WTC11 (cell line): ENCODE measurements around the gene MAML2. TPM values are rescaled to one million over a fixed set of nuclear protein-coding genes. Genes with fewer than 3 reads are reported as not detected.

Experiments
- ATAC-seq: fragments of 200-7000 bp; cut with Tn5 transposase; 2 replicates; pipeline ENCODE4 v1.10.0; 2021; ENCODE audit warnings: mild to moderate bottlenecking, moderate library complexity
- CTCF ChIA-PET: fragments of 300-600 bp; sonication (Branson Sonifier 250); formaldehyde crosslinking; loops from one replicate; lab custom pipeline; 2021; ENCODE audit warnings: antibody characterized with exemption; lab: Charles Lee
- POLR2A ChIA-PET: fragments of 350-600 bp; sonication (Branson Sonifier 250); formaldehyde crosslinking; loops from one replicate; lab custom pipeline; 2021; ENCODE audit warnings: antibody characterized with exemption; lab: Charles Lee
- DNase-seq: peaks from one replicate; pipeline ENCODE4 v3.0.0; 2021; ENCODE audit warnings: low spot score
- H3K27ac Mint-ChIP-seq: 2 replicates; pipeline ENCODE4 v1.8.0; 2021; ENCODE audit warnings: mixed read lengths
- H3K27me3 Mint-ChIP-seq: 2 replicates; pipeline ENCODE4 v1.8.0; 2021; ENCODE audit warnings: low read depth, mild to moderate bottlenecking, moderate library complexity, mixed read lengths
- H3K36me3 Mint-ChIP-seq: 2 replicates; pipeline ENCODE4 v1.8.0; 2021; ENCODE audit warnings: mixed read lengths
- H3K4me1 Mint-ChIP-seq: 2 replicates; pipeline ENCODE4 v1.8.0; 2022; ENCODE audit warnings: mixed read lengths
- H3K4me3 Mint-ChIP-seq: 2 replicates; pipeline ENCODE4 v1.8.0; 2021; ENCODE audit warnings: mild to moderate bottlenecking, moderate library complexity, mixed read lengths
- H3K9me3 Mint-ChIP-seq: 2 replicates; pipeline ENCODE4 v1.8.0; 2021; ENCODE audit warnings: mixed read lengths
- ATF1 ChIP-seq: sonication (generic); formaldehyde crosslinking; IDR thresholded peaks from 2 replicates; pipeline ENCODE4 v1.8.1; 2023; ENCODE audit warnings: mild to moderate bottlenecking, moderate library complexity, missing genetic modification reagents
- CREB1 ChIP-seq: sonication (generic); formaldehyde crosslinking; IDR thresholded peaks from 2 replicates; pipeline ENCODE4 v1.8.0; 2023; ENCODE audit warnings: mild to moderate bottlenecking, missing genetic modification reagents
- EMX1 ChIP-seq: fragments of 250-450 bp; sonication (Bioruptor Pico); IDR thresholded peaks from 2 replicates; pipeline ENCODE4 v1.8.0; 2021; ENCODE audit warnings: mild to moderate bottlenecking
- FOXP1 ChIP-seq: sonication (generic); formaldehyde crosslinking; IDR thresholded peaks from 2 replicates; pipeline ENCODE4 v1.8.0; 2022; ENCODE audit warnings: missing genetic modification reagents, mild to moderate bottlenecking, moderate library complexity, borderline replicate concordance
- KAT7 ChIP-seq: sonication (generic); formaldehyde crosslinking; IDR thresholded peaks from 2 replicates; pipeline ENCODE4 v1.8.1; 2023; ENCODE audit warnings: missing genetic modification reagents, mild to moderate bottlenecking, borderline replicate concordance
- NFYB ChIP-seq: sonication (generic); formaldehyde crosslinking; conservative IDR thresholded peaks from 2 replicates; pipeline ENCODE4 v1.8.0; 2022; ENCODE audit warnings: low read depth, missing genetic modification reagents
- SMAD3 ChIP-seq: sonication (generic); formaldehyde crosslinking; IDR thresholded peaks from 2 replicates; pipeline ENCODE4 v1.8.0; 2022; ENCODE audit warnings: missing genetic modification reagents, mild to moderate bottlenecking, borderline replicate concordance
- SMAD4 ChIP-seq: sonication (generic); formaldehyde crosslinking; IDR thresholded peaks from 2 replicates; pipeline ENCODE4 v1.8.0; 2022; ENCODE audit warnings: mild to moderate bottlenecking, missing genetic modification reagents
- TEAD1 ChIP-seq: sonication (generic); formaldehyde crosslinking; IDR thresholded peaks from 2 replicates; pipeline ENCODE4 v1.8.0; 2022; ENCODE audit warnings: mild to moderate bottlenecking, missing genetic modification reagents
- ZNF219 ChIP-seq: sonication (generic); formaldehyde crosslinking; IDR thresholded peaks from 2 replicates; pipeline ENCODE4 v1.8.0; 2023; ENCODE audit warnings: missing genetic modification reagents, mild to moderate bottlenecking, borderline replicate concordance
- ZNF263 ChIP-seq: sonication (generic); formaldehyde crosslinking; IDR thresholded peaks from 2 replicates; pipeline ENCODE4 v1.8.1; 2022; ENCODE audit warnings: low read depth, mild to moderate bottlenecking, moderate library complexity, missing genetic modification reagents
- ZNF396 ChIP-seq: fragments of 250-450 bp; sonication (Bioruptor Pico); IDR thresholded peaks from 2 replicates; pipeline ENCODE4 v1.8.0; 2021; ENCODE audit warnings: mild to moderate bottlenecking, moderate library complexity, borderline replicate concordance
- ZNF671 ChIP-seq: fragments of 250-450 bp; sonication (Bioruptor Pico); IDR thresholded peaks from 2 replicates; pipeline ENCODE4 v1.8.0; 2021; ENCODE audit warnings: mild to moderate bottlenecking
- total RNA-seq: library from RNA; stranded (reverse); gene quantifications from 3 replicates; pipeline ENCODE4 v1.2.3, GENCODE V29; 2021
- TF ChIP-seq, protein P1 (sequence below): sonication (generic); formaldehyde crosslinking; IDR thresholded peaks from 2 replicates; pipeline ENCODE4 v1.8.0; 2023; ENCODE audit warnings: missing genetic modification reagents, mild to moderate bottlenecking, borderline replicate concordance
- TF ChIP-seq, protein P2 (sequence below): fragments of 250-450 bp; sonication (Bioruptor Pico); IDR thresholded peaks from 2 replicates; pipeline ENCODE4 v1.9.0; 2021; ENCODE audit warnings: mild to moderate bottlenecking
- TF ChIP-seq, protein P3 (sequence below): sonication (generic); formaldehyde crosslinking; IDR thresholded peaks from 2 replicates; pipeline ENCODE4 v1.8.0; 2022; ENCODE audit warnings: mild to moderate bottlenecking, missing genetic modification reagents
- TF ChIP-seq, protein P4 (sequence below): sonication (generic); formaldehyde crosslinking; IDR thresholded peaks from 2 replicates; pipeline ENCODE4 v1.8.1; 2023; ENCODE audit warnings: mild to moderate bottlenecking, missing genetic modification reagents, moderate library complexity
- TF ChIP-seq, protein P5 (sequence below): fragments of 200-600 bp; IDR thresholded peaks from 2 replicates; pipeline ENCODE4 v1.8.0; 2022; ENCODE audit warnings: antibody characterized with exemption
- TF ChIP-seq, protein P6 (sequence below): sonication (generic); formaldehyde crosslinking; IDR thresholded peaks from 2 replicates; pipeline ENCODE4 v1.8.0; 2023; ENCODE audit warnings: missing genetic modification reagents
- TF ChIP-seq, protein P7 (sequence below): sonication (generic); formaldehyde crosslinking; IDR thresholded peaks from 2 replicates; pipeline ENCODE4 v1.8.1; 2023; ENCODE audit warnings: mild to moderate bottlenecking, missing genetic modification reagents

Gene MAML2
- total RNA-seq, 1 experiment from 2014 or later: 8.1 TPM

DNA sequence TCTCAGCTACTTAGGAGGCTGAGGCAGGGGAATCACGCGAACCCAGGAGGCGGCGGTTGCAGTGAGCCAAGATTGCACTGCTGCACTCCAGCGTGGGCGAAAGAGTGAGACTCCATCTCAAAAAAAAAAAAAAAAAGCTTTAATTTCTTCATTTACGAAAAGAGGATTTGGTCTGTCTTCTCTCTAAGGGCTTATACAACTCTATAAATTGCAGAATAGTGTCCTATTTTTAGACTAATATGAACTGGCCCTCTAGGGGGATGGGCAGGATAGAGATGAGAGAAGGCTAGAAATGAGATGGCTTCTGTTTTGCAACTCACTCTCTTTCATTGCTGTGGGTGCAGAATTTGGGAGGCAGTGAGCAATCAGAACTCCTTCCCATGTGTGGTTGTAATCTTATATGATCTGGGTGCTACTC lies 11.3 kb downstream of the MAML2 start (continued):
- TF ChIP-seq, protein P1, sequence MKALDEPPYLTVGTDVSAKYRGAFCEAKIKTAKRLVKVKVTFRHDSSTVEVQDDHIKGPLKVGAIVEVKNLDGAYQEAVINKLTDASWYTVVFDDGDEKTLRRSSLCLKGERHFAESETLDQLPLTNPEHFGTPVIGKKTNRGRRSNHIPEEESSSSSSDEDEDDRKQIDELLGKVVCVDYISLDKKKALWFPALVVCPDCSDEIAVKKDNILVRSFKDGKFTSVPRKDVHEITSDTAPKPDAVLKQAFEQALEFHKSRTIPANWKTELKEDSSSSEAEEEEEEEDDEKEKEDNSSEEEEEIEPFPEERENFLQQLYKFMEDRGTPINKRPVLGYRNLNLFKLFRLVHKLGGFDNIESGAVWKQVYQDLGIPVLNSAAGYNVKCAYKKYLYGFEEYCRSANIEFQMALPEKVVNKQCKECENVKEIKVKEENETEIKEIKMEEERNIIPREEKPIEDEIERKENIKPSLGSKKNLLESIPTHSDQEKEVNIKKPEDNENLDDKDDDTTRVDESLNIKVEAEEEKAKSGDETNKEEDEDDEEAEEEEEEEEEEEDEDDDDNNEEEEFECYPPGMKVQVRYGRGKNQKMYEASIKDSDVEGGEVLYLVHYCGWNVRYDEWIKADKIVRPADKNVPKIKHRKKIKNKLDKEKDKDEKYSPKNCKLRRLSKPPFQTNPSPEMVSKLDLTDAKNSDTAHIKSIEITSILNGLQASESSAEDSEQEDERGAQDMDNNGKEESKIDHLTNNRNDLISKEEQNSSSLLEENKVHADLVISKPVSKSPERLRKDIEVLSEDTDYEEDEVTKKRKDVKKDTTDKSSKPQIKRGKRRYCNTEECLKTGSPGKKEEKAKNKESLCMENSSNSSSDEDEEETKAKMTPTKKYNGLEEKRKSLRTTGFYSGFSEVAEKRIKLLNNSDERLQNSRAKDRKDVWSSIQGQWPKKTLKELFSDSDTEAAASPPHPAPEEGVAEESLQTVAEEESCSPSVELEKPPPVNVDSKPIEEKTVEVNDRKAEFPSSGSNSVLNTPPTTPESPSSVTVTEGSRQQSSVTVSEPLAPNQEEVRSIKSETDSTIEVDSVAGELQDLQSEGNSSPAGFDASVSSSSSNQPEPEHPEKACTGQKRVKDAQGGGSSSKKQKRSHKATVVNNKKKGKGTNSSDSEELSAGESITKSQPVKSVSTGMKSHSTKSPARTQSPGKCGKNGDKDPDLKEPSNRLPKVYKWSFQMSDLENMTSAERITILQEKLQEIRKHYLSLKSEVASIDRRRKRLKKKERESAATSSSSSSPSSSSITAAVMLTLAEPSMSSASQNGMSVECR: no peak
- TF ChIP-seq SMAD3 (CRISPR knock-in tag): no peak
- TF ChIP-seq, protein P2, sequence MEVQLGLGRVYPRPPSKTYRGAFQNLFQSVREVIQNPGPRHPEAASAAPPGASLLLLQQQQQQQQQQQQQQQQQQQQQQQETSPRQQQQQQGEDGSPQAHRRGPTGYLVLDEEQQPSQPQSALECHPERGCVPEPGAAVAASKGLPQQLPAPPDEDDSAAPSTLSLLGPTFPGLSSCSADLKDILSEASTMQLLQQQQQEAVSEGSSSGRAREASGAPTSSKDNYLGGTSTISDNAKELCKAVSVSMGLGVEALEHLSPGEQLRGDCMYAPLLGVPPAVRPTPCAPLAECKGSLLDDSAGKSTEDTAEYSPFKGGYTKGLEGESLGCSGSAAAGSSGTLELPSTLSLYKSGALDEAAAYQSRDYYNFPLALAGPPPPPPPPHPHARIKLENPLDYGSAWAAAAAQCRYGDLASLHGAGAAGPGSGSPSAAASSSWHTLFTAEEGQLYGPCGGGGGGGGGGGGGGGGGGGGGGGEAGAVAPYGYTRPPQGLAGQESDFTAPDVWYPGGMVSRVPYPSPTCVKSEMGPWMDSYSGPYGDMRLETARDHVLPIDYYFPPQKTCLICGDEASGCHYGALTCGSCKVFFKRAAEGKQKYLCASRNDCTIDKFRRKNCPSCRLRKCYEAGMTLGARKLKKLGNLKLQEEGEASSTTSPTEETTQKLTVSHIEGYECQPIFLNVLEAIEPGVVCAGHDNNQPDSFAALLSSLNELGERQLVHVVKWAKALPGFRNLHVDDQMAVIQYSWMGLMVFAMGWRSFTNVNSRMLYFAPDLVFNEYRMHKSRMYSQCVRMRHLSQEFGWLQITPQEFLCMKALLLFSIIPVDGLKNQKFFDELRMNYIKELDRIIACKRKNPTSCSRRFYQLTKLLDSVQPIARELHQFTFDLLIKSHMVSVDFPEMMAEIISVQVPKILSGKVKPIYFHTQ (CRISPR knock-in tag): no peak

DNA sequence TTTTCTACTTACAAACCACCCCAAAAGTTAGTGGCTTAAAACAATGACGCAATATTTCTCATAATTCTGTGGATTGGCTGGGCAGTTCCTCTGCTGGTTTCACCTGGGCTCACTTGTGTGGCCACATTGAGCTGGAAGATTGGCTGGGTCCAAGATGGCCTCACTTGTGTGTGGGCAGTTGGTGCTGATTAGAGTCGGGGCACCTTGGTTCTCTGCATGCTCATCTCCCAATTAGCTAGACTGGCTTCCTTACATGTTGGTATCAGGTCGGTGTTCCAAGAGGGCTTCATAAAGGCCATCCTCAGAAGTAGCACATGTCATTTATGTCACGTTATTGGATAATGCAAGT lies 12.5 kb downstream of the MAML2 start:
- no peaks in the 10 kb centered on the region for H3K27me3 Mint-ChIP-seq
- H3K36me3 Mint-ChIP-seq: 0 out of 2 replicates have a peak, but pooled peaks cover 3% of the 10 kb centered on the region
- peaks cover 75% of the 10 kb centered on the region for H3K4me1 Mint-ChIP-seq
- CTCF ChIA-PET: interaction anchor here (1.0 to 3.3 kb wide), 2 partner anchors 9 to 12 kb away, joined by 3 to 37 read pairs; partner anchors contain the start of gene MAML2
- H3K4me3 Mint-ChIP-seq: no peak overlapping the region
- ATAC-seq: no peak
- TF ChIP-seq TEAD1 (CRISPR knock-in tag) (no peak), ZNF671 (CRISPR knock-in tag) (no peak), ATF1 (CRISPR knock-in tag) (no peak), ZNF396 (no peak), ZNF219 (CRISPR knock-in tag) (no peak), SMAD4 (no peak), FOXP1 (CRISPR knock-in tag) (no peak), KAT7 (CRISPR knock-in tag) (no peak), CREB1 (CRISPR knock-in tag) (no peak), EMX1 (no peak), NFYB (CRISPR knock-in tag) (no peak), ZNF263 (CRISPR knock-in tag) (no peak)
- TF ChIP-seq, protein P3, sequence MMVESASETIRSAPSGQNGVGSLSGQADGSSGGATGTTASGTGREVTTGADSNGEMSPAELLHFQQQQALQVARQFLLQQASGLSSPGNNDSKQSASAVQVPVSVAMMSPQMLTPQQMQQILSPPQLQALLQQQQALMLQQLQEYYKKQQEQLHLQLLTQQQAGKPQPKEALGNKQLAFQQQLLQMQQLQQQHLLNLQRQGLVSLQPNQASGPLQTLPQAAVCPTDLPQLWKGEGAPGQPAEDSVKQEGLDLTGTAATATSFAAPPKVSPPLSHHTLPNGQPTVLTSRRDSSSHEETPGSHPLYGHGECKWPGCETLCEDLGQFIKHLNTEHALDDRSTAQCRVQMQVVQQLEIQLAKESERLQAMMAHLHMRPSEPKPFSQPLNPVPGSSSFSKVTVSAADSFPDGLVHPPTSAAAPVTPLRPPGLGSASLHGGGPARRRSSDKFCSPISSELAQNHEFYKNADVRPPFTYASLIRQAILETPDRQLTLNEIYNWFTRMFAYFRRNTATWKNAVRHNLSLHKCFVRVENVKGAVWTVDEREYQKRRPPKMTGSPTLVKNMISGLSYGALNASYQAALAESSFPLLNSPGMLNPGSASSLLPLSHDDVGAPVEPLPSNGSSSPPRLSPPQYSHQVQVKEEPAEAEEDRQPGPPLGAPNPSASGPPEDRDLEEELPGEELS (CRISPR knock-in tag): no peak
- TF ChIP-seq, protein P4, sequence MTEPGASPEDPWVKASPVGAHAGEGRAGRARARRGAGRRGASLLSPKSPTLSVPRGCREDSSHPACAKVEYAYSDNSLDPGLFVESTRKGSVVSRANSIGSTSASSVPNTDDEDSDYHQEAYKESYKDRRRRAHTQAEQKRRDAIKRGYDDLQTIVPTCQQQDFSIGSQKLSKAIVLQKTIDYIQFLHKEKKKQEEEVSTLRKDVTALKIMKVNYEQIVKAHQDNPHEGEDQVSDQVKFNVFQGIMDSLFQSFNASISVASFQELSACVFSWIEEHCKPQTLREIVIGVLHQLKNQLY (CRISPR knock-in tag): no peak
- TF ChIP-seq, protein P5, sequence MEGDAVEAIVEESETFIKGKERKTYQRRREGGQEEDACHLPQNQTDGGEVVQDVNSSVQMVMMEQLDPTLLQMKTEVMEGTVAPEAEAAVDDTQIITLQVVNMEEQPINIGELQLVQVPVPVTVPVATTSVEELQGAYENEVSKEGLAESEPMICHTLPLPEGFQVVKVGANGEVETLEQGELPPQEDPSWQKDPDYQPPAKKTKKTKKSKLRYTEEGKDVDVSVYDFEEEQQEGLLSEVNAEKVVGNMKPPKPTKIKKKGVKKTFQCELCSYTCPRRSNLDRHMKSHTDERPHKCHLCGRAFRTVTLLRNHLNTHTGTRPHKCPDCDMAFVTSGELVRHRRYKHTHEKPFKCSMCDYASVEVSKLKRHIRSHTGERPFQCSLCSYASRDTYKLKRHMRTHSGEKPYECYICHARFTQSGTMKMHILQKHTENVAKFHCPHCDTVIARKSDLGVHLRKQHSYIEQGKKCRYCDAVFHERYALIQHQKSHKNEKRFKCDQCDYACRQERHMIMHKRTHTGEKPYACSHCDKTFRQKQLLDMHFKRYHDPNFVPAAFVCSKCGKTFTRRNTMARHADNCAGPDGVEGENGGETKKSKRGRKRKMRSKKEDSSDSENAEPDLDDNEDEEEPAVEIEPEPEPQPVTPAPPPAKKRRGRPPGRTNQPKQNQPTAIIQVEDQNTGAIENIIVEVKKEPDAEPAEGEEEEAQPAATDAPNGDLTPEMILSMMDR: no peak
- TF ChIP-seq, protein P6, sequence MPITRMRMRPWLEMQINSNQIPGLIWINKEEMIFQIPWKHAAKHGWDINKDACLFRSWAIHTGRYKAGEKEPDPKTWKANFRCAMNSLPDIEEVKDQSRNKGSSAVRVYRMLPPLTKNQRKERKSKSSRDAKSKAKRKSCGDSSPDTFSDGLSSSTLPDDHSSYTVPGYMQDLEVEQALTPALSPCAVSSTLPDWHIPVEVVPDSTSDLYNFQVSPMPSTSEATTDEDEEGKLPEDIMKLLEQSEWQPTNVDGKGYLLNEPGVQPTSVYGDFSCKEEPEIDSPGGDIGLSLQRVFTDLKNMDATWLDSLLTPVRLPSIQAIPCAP: no peak
- TF ChIP-seq, protein P7, sequence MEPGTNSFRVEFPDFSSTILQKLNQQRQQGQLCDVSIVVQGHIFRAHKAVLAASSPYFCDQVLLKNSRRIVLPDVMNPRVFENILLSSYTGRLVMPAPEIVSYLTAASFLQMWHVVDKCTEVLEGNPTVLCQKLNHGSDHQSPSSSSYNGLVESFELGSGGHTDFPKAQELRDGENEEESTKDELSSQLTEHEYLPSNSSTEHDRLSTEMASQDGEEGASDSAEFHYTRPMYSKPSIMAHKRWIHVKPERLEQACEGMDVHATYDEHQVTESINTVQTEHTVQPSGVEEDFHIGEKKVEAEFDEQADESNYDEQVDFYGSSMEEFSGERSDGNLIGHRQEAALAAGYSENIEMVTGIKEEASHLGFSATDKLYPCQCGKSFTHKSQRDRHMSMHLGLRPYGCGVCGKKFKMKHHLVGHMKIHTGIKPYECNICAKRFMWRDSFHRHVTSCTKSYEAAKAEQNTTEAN (CRISPR knock-in tag): no peak
- TF ChIP-seq, protein P2 (CRISPR knock-in tag): no peak
- POLR2A ChIA-PET: no interaction called here
- H3K9me3 Mint-ChIP-seq: no peaks in the 10 kb centered on the region
- DNase-seq: no peak
- no peak overlapping the region for H3K27ac Mint-ChIP-seq
